Right kidney (tissue), 1 donor: ENCODE results near the gene CCDC34.
"Not testable (repeated sequence)": the region's sequence is repeated elsewhere in the genome, so short reads cannot be mapped to it uniquely, and the experiment has no call there.

ENCODE experiments used
- DNase-seq: peaks from one replicate; pipeline ENCODE4 v3.0.0-alpha.2; 2016

Gene CCDC34

DNA sequence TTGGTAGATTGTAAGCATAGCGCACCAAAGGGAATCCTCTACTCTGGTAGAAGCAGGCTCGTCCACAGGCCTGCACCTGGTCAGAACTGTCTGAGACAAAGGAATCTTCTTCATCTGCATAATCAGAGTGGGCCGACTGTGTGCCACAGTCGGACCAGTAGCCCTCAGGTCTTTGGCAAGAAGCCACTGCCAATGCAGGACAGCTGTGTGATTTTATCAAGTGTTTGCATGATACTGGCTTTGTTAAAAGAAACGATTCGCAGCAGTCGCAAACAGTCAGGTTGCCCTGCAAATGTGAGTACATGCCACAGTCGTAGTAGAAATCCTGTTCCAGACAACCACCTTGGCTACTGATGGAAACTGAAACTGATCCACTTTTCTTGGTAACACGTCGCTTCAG, 4.9 kb upstream of the CCDC34 start:
- no peak for DNase-seq

DNA sequence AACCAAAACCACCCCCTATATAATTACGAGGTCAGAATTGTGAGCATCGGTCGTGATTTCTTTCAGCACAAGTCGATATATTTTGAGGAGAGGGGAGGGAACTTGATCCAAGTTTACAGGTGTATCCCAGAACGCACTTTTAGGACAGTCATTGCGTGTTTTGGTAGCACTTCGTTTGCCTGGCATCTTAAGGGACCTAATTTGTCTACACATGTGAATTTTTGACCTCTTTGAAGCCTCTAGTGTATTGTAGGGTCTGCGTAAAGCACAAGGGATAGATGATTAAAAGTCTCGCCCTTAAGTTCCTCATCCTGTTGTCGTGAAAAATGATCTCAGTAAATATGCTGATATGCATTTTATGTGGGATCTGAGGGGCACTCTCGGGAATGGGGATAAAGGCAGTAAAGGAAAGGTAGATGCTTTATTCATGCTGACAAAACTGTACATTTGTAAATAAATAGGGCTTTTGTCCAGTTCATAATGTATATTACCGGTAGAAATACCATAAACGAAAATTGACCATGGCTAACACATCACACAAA, 632 bp upstream of the CCDC34 start:
- no peak for DNase-seq

DNA sequence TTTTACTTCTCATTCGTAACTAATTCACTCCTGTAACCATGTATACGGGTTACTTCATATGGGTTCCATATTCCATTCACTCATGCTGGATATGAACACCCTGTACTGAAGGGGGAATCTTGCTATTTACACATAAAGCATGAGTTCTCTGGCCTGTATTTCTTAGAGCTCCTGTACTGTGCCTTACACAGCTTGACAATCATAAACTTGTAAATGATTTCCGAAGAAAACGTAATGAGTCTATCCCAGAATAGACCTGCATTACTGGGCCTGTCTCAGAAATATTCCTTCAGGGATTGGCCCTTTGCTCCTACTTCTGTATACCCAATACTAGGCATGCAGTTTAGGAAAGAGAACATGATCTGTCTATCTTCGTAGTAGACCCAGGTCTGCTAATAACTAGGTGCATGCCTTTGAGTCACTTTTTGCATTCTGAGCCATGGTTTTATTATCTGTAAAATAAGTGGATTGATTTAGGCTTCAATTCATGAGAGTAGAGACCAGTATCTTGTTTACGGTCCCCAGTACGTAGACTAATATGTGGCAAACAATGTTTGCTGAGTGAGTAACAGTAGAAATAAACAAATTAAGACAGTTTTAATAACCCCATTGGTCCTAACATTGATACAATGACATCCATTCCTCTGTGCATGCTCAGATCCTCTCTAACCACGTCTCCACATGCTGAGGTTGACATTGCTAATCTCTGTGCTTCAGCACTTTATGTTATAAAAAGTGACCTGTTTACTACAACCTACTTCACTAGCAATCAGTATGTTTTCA, 1.2 kb downstream of the CCDC34 start:
- no peak for DNase-seq

DNA sequence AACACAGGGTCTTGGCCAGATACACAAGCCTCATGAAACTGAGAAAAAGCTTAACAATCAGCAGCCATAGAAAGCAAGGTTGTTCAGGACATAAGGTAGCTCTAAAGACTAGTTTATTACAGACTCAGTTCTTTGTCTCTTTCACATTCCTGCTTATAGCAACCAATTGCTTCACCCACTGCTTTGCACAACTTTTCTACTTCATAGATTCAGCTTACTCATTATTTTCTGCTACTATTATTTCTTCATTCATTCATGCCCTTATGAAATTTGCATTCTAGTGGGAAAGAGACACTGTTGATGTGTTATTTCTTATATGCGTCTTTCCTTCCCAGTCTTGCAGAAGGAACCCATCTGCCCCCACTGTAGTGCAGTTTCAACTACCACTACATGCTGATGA, 4.7 kb downstream of the CCDC34 start:
- DNase-seq: no peak

DNA sequence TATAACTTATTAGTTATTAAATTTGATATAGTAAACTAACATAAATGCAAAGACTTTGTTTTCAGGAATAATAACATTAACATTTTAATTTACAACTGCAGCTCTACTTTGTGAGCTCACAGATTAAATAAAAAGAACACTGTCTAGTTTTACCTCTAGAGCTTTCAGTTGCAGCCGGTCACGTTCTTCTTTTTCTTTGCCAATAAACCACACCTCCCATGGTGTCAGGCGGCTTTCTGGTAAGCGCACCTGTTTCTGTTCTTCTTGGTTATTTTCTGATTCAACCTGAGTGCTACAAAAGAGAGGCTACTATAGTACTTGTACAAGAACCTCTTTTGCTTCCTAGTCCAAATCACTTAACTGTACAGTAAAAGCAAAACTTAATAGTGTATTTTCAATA, 5.8 kb downstream of the CCDC34 start:
- DNase-seq: no peak

GRCh38 chr11:27356624-27357222, 6.3 kb downstream of the CCDC34 start:
- no peak for DNase-seq

- DNase-seq: no peak
These were observed 7.4 kb downstream of the CCDC34 start for GRCh38 chr11:27355575-27356104.

DNA sequence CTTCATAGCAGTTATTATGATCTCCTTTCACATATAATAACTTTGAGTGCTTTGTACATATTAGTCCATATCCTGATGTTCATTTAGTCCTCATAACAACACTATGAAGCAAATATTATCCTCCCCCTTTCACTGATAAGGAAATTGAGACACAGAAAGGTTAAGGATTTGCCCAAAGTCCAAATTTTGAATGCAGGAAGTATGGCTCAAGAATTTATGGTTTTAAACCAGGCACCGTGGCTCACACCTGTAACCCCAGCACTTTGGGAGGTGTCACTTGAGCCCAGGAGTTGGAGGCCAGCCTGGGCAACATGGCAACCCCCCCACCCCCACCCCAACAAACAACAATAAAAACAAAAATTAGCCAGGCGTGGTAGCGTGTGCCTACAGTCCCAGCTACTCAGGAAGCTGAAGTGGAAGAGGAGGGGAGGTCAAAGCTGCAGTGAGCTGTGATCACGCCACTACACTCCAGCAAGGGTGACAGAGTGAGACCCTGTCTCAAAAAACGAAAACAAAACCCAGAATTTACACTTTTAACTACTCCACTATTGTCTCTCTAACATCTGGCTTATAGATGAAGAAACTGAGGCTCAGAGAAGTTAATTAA, 8.6 kb downstream of the CCDC34 start:
- no peak for DNase-seq

DNA sequence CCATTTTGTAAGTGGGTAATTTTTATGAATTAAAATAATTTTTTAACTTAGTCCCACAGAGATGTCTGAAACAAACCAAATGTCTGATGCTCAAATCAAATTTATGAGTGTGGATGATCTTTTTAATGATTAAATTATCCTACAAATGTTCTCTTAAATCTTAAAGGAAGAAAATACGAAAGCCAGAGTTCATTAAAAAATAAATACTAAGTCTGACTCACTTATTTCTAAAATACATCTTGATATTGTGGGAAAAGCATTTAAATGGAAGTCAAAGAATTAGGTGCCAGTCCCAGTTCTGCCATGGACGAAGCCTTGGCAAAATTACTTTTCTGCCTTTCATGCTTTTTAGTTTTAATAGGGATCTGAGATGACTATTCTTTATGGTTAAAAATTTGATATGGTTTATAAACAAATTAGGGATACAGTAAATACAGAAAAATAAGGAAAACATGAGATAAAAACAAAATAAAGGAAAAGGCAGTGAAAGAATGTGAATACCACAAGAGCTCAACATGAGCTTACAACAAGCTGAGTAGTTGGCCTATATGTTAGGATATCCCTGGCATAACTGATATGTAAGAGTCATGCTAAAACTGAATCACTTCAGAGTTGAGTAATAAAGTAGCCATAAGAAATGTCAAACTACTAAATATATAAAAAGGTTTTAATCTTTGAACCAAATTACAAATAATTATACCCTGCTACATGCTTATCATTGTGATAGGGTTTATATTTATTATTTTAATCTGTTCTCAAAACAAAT, 9.2 kb downstream of the CCDC34 start:
- no peak for DNase-seq

GRCh38 chr11:27352781-27353180, 10.2 kb downstream of the CCDC34 start:
- no peak for DNase-seq

DNA sequence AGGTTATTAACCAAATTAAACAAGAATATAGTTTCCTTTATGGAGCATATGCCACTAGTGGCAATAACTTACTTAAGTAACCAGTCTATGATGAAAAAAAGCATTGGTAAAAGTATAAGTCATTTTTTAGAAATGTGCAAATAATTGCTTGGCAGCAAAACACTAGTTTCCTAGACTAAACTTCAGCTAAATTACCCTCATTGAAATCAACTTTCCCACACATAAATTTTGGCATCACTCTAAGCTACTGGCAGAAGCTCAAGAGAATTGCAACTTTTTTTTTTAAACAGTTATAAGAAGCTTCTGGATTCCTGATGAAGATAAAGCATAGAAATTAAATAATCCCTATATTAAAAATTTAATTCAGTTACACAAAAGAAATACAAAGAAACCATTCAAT, 12.5 kb downstream of the CCDC34 start:
- no peak for DNase-seq

DNA sequence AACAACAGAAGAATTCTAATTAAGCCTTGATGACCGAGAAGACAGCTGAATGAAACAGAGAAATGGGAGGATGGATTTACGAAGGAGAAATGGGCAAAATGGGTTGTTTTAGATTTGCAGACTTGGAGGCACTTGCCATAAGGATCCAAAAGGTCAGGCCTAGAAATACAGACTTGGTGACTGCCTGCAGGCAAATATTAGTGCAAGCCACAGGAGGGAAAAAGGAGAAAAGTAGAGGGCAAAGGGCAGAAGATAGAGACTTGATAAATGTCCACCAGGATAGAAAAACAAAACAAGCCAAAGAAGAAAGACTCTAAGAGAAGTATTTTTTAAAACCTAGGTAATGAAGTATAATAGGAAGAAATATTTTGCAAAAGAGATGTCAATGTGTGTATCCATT, 13.1 kb downstream of the CCDC34 start:
- DNase-seq: no peak

GRCh38 chr11:27348340-27348873, 14.6 kb downstream of the CCDC34 start:
- no peak for DNase-seq

- no peak for DNase-seq
These were observed 15.4 kb downstream of the CCDC34 start for GRCh38 chr11:27347359-27348339.

DNA sequence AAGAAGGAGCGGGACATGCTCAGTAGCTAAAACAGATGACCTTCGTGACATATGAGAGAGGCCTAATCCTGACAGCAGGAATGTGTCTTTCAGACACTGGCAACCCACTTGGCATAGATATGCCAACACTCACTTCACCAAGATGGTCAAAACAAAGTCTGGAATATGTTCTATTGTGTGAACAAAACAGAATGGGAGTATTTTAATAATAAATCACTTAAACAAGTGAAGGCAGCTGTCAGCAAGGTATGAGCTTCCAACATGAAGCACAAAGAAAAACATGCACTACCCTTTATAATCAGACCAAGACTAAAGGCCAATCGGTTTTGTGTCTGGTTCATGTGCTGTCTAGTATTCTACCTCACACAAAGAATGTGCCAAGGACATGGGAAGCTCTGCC, 23.1 kb downstream of the CCDC34 start:
- no peak for DNase-seq

DNA sequence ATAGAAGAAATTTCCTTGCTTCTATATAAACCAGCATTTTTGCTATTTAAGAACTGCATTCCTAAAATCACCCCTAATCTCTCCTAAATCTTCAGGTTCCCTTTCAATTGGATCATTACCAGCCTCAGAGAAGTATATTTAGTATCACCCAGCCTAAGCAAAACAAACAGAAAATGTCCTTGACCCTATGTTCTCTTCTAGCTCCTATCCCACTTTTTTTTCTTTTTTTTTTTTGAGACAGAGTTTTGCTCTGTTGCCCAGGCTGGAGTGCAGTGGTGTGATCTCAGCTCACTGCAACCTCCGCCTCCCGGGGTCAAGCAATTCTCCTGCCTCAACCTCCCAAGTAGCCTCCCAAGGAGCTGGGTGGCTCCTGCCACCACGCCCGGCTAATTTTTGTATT, 28.3 kb downstream of the CCDC34 start:
- DNase-seq: not testable (repeated sequence)

GRCh38 chr11:27331981-27332380, 31.0 kb downstream of the CCDC34 start:
- DNase-seq: no peak

GRCh38 chr11:27330633-27331270, 32.3 kb downstream of the CCDC34 start:
- DNase-seq: no peak

DNA sequence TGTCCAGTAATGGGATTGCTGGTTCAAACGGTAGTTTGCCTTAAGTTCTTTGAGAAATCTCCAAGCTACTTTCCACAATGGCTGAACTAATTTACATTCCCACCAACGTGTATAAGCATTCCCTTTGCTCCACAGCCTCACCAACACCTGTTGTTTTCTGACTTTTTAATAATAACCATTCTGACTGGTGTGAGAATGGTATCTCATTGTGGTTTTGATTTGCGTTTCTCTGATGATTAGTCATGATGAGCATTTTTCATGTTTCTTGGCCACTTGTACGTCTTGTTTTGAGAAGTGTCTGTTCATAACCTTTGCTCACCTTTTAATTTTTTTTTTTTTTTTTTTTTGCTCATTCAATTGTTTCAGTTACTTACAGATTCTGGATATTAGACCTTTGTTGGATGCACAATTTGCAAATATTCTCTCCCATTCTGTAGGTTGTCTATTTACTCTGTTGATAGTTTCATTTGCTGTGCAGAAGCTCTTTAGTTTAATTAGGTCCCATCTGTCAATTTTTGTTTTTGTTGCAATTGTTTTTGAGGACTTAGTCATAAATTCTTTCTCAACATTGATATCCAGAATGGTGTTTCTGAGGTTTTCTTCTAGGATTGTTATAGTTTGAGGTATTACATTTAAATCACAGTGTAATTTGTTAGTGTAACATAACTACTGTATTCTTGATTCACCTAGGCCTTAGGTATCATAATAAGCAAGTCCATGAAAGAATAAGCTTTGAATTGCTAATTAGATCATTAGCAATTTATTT, 33.0 kb downstream of the CCDC34 start:
- no peak for DNase-seq

GRCh38 chr11:27328614-27329013, 34.4 kb downstream of the CCDC34 start:
- no peak for DNase-seq
